Mucosa of descending colon (tissue), 3 donors: ENCODE data around the gene TMA16. TPM values are rescaled to one million over a fixed set of nuclear protein-coding genes. Genes with fewer than 3 reads are reported as not detected.
A peak's percentile ranks its signal among the peaks of the same experiment; 100 is the strongest.

Source experiments
- ATAC-seq: fragments of 200-7000 bp; cut with Tn5 transposase; one replicate; pipeline ENCODE4 v1.9.1; 2020; ENCODE audit warnings: mild to moderate bottlenecking, moderate library complexity
- DNase-seq, 3 donors: peaks; one replicate each; pipeline ENCODE4 v3.0.0-alpha.2; 2020
- H3K36me3 ChIP-seq: fragments of 200-600 bp; one replicate; pipeline ENCODE4 v1.8.0; 2021; ENCODE audit warnings: low read depth, mild to moderate bottlenecking
- H3K4me1 ChIP-seq: fragments of 200-600 bp; one replicate; pipeline ENCODE4 v1.8.0; 2021; ENCODE audit warnings: low read depth, mild to moderate bottlenecking
- H3K4me3 ChIP-seq: fragments of 200-600 bp; one replicate; pipeline ENCODE4 v1.8.0; 2021; ENCODE audit warnings: mild to moderate bottlenecking
- H3K9me3 ChIP-seq: fragments of 200-600 bp; one replicate; pipeline ENCODE4 v1.8.0; 2021; ENCODE audit warnings: mild to moderate bottlenecking
- CTCF ChIP-seq: fragments of 200-600 bp; IDR thresholded peaks from one replicate; pipeline ENCODE4 v1.8.0; 2022; ENCODE audit warnings: antibody characterized with exemption, mild to moderate bottlenecking
- intact Hi-C, 2 donors: fragments of 100-400 bp; cut with DNase I in 1 of 2; cut with micrococcal nuclease in 1 of 2; formaldehyde crosslinking; loops; one replicate each; pipeline versions ENCODE4 v1.11.0 to v1.11.1; 2022; cut with DNase I, micrococcal nuclease
- total RNA-seq, 3 donors: library from RNA; stranded (reverse); fragmentation: NEBNext Ultra II Directional in 2 of 3; extraction: Animal tissue kit (Norgen Biotek cat#: 25700) in 2 of 3; gene quantifications; one replicate each; pipeline versions ENCODE4 v1.2.1 to v1.2.4, GENCODE V29; 2021 to 2023
- donor health status: DM: no; HTN: no; CAD: no; lungs with moderate emphysema.
- donor health status: DM: no; HTN: no; CAD: no.
- donor health status: DM: no; HTN: yes; CAD: no.

Gene TMA16
- total RNA-seq, 3 donors from 2014 or later: 19.0 to 21.6 (median 19.1) TPM

GRCh38 chr4:163568843-163569242, 74.4 kb downstream of the TMA16 start:
- DNase-seq (no peak), ATAC-seq (peak; percentile 45)
- Histone ChIP-seq H3K4me3 (no peak overlapping the region), H3K9me3 (no peaks in the 10 kb centered on the region), H3K36me3 (no peaks in the 10 kb centered on the region), H3K4me1 (no peaks in the 10 kb centered on the region)
- intact Hi-C loops: no loop called here
- TF ChIP-seq CTCF: no peak

Other genes starting within 250 kb of the TMA16 start
- 10 to 100 TPM in 1 of 3 donors, 1 to 10 TPM in 2; 2.8 to 20.6 (median 5.5) TPM for gene NPY1R, start 162.1 kb upstream of the TMA16 start, total RNA-seq
- 1 to 10 TPM in 1 of 3 donors, under 1 TPM in 2; 0.22 to 1.2 (median 0.25) TPM for gene NPY5R, start 150.8 kb upstream of the TMA16 start, total RNA-seq
- under 1 TPM in 2 of 3 donors, not detected in 1; 0.12 to 0.22 TPM for gene TKTL2, start 20.9 kb upstream of the TMA16 start, total RNA-seq